GM18511 (cell line): ENCODE results near the gene RD3L.
"Not testable (repeated sequence)": the region's sequence is repeated elsewhere in the genome, so short reads cannot be mapped to it uniquely, and the experiment has no call there.

ENCODE experiments used
- ATAC-seq: cut with Tn5 transposase; IDR thresholded peaks from one replicate; pipeline ENCODE4 v1.9.1; 2021; ENCODE audit warnings: mild to moderate bottlenecking, moderate library complexity; ENCODE audit not compliant: unreplicated experiment

Gene RD3L

DNA sequence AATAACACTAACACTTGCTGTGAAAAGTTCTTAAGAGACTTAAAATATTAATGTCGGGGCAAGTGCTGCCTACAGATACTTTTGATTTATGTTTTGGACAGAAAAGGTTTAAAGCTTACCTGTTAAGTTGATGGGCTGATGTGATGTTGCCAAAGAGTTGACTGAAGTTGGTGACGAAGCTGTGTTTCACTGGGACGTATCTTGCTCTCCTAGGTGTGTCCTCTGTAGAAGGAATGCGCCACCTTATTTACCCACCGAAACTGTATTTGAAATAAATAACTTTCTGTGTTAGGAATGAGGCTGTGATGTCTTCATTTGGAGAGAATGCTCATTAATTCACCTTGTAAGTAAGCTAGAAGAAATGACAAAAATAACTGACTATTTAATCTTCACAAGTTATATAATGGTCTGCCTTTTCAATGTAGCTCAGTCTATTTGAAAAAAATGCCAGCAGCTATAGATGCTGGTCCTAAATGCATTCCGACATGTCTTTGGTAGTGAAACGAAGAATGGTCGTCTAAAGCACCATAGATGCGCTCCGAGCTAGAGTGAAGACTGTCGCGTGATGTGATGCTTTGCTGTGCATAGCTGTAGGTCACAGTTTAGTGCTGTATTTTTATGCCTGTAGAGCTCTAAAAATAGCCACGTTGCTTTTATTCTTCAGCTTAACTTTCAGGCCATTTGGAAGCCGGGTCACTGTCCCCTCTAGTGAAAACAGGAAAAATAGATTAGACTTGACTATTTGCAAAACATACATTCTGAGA, at the start of gene RD3L:
RD3L (minus strand) TSS at position 557 of the 764 bp plus-strand sequence. CDS start 834 bp downstream, outside the sequence.
- no peak for ATAC-seq

DNA sequence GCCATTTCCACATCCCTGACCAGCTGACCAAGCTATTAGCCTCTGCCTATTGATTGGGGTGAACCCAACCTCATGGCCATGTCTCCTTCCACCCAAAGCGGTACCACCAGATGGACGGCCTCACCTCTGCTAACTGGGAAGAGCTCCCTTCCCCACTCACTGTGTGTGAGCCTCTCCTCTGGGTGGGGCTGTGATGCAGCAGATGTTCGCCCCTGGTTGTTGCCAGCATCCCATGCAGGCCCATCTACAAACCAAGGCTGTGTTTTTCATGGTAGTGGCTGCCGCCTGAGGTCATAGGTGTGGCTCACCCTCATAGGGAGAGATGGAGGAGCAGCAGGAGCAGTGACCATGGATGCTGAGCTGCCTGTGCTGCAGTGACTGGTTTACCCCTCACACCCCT, 47.6 kb upstream of the RD3L start:
- ATAC-seq = no peak

DNA sequence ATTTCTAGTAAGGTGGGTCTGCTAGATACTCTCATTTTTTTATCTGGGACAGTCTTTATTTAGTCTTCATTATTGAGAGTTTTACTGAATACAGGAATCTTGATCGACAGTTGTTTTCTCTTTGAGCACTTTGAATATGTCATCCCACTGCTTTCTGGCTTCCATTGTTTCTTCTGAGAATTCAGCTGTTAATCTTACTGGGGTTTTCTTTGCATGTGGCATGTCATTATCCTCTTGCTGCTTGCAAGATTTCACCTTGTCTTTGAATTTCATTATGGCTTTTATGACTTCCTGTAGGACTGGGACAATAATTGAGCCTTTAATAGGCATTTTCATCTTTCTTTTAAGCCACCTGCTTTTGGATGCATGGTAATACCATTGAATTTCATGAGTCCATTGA, 46.7 kb upstream of the RD3L start:
- ATAC-seq = no peak

DNA sequence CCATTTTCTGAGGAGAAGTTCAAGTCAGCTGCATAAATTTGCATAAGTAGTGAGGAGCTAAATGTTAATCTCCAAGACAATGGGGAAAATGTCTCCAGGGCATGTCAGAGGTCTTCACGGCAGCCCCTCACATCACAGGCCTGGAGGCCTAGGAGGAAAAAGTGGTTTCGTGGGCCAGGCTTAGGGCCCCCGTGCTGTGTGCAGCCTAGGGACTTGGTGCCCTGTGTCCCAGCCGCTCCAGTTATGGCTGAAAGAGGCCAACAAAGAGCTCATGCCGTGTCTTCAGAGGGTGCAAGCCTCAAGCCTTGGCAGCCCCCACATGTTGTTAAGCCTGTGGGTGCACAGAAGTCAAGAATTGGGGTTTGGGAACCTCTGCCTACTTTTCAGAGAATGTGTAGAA, 41.9 kb upstream of the RD3L start:
- ATAC-seq = no peak

DNA sequence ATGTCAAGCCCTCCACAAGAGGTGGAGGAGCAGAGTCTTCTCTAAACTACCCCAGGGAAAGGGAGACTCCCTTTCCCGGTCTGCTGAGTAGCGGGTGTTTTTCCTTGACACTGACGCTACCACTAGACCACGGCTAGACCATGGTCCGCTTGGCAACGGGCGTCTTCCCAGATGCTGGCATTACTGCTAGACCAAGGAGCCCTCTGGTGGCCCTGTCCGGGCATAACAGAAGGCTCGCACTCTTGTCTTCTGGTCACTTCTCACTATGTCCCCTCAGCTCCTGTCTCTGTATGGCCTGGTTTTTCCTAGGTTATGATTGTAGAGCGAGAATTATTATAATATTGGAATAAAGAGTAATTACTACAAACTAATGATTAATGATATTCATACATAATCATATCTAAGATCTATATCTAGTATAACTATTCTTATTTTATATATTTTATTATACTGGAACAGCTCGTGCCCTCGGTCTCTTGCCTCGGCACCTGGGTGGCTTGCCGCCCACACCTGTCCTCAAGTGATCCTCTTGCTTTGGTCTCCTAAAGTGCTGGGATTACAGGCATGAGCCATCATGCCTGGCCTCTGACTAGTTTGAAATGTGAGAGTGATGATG, 38.4 kb upstream of the RD3L start:
- ATAC-seq = not testable (repeated sequence)

DNA sequence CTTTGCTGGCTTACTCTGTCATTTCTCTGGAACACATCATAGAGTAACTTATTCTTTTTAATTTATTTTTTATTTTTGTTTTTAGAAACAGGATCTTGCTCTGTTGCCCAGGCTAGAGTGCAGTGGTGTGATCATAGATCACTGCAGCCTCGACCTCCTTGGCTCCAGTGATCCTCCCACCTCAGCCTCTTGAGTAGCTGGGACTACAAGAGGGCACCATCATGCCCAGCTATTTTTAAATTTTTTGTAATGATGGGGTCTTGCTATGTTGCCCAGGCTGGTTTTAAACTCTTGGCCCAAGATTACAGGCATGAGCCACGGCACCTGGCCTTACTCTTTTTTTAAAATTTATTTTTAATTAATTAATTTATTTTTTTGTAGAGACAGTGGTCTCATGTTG, 32.2 kb upstream of the RD3L start:
- no peak for ATAC-seq

DNA sequence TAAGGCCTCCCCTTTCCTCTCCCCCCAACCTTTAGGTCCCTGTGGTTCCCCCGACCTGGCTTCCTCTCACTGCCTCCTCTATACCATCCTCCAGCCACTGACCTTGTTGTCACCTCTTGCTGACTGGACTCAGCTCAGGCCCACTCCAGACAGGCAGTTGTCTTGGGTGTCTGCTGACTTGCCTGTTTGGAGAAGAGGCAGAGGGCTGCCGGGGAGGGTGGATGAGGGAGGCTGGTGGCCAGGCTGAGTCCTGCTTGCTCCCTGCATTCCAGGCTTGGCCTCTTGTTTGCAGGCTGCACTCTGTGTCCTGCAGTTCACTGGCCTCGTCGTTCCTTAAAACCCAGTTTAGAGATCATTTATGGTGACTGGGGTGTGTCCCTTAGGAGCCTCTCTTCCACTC, 31.0 kb upstream of the RD3L start:
- ATAC-seq = no peak

DNA sequence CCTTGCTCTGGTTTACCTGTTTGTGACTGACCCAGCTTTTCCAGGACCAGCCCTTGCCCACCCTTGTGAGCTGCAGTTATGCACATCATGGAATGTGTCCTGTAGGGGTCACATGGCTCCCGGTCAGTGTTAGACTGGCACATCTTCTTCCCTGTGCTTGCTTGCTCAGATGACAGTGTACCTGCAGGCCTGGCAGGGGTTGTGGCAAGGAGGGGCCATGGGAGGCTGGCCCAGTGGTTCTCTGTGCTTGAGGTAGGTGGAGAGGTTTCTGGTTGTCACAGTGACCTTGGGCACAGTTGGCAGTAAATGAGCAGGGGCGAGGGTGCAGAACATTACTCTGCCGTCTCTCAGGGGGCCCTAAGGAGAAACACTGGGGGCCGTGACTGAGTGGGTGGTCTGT, 27.6 kb upstream of the RD3L start:
- no peak for ATAC-seq

DNA sequence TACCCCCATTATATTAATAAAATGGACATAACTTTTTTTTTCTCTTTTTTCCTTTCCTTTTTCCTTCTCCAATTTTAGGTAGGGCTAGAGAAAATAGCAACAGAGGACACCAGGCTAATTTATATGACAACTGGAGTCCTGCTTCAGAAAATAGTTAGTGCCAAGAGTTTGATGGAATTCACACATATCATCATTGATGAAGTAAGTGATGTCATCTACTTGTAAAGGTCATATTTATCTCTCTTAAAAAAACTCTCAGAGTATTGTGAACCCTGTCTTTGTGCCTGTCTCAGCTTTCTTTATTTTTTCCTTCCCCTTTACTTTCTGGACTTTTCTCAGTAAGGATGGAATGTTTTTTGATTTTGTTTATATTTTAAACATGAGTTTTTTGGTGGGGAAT, 24.3 kb upstream of the RD3L start:
- no peak for ATAC-seq

DNA sequence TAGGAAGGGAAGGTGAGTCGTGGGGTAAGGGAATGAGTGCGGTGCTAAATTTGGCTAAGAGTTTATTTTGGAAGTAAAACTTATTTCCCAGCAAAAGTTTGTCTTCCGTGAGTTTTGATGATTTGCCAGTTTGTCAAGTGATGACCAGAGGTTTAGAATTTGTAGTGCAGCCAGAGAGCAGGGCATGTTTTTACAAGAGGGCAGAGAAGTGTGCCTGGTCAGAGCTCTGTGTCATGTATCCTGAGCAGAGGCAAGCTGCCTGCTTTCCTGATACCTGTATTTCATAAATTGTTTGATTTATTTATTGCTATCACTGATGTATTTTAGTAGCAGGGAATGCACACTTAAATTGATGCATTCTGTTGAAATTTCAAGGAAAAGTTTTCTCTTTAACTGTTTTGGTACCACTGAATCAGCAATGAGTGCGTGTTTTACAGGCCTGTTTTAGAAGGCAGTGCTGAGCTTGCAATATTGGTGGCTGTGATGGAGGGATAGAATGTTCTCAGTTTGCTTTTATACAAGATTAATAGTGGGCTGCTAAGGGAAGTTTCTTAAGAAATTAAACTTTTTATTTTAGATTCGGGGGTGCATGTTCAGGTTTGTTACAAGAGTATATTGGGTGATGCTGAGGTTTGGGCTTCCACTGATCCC, 19.7 kb upstream of the RD3L start:
- ATAC-seq = no peak

DNA sequence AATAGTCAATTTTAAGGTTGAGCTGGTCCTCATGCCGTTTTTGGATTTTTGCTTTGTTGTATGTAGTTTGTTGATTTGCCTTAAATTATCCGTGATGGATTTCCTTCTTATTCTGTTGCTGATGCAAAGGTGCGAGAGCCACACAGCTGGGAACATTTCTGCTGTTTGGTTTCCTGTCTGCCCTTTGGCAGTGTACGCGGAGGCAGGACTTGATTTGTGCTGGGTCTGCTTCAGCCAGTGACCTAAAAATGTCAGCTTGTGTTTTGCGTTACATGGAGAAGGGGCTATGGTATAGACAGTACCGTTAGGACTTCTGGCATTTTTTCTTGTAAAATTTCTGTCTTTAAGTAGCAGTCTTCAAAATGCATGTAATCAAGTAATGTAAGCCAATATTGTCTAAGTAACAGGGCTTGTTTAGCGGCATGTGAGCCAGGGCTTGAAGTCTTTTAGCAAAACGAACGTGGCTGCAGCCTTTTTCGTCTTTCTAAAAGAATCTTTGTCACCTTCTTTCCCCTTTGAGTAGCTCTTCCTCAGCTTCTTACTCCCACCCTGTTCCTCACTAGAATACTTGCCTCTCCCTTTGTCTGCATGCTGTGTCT, 18.2 kb upstream of the RD3L start:
- ATAC-seq = no peak

DNA sequence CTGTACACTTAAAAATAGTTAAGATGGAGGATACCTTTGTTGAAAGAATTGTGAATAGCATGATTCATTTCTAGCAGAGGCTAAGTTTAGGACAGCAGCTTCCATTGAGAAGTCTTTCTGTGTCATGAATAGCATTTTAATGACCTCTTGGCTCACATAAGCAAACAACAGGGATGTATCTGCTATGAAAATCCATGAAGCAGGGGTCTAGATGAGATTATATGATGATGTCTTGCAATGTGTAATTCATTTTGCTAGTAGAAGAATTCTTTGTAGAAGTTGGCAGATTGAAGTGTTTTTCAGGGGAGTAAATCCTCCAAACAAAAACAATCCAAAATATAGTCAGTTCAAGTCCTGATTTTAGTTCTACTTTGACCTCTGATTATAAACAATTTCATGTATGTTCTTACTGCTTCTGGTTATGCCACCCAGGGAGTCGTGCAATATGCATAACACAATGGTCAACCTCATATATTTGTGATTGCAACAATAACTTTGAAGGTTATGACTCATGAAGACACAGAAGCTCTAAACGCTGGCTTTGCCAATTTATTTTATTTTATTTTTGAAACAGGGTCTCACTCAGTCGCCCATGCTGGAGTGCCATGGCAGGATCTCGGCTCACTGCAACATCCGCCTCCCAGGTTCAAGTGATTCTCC, 6.9 kb upstream of the RD3L start:
- no peak for ATAC-seq

DNA sequence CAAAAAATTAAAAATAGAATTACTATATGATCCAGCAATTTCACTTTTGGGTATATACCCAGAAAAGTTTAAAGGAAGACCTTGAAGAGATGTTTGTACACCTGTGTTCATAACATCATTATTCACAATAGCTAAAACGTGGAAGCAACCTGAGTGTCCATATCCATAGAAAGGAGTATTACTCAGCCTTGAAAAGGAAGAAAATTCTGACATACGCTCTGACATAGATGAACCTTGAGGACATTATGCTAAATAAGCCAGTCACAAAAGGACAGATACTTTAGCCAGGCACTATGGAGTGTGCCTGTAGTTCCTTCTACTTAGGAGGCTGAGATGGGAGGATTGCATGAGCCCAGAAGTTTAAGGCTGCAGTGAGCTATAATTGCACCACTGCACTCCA, 6.1 kb upstream of the RD3L start:
- no peak for ATAC-seq

DNA sequence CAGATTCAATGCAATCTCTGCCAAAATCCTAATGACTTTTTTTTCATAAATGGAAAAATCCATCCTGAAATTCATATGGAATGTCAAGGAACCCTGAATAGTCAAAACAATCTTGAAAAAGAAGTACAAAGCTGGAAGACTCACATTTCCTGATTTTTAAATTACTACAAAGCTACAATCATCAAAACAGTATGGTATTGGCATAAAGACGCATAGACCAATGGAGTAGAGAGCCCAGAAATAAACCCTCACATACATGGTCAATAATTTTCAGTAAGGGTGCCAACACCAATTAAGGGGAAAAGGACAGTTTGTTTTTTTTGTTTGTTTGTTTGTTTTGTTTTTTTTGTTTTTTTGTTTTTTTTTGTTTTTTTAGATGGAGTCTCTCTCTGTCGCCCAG, 4.6 kb upstream of the RD3L start:
- no peak for ATAC-seq

DNA sequence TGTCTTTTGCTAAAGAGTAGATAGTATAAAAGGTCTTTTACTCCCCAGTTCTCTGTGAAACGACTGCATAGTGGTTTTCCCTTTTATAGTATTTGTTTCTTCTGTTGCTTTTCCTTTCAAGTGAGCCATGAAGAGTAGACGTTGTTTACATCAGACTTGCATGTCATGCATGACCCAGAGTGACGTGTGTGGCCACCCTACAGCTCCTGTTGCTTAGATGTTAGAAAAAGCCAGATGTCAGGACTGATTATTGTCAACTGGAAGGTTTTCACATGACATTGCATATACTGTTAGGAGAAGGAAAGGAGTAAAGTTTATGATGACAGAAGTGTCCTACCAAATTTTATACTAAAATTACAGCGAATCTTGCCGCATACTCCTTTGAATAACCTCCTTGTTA, 1.3 kb upstream of the RD3L start:
- ATAC-seq = no peak

DNA sequence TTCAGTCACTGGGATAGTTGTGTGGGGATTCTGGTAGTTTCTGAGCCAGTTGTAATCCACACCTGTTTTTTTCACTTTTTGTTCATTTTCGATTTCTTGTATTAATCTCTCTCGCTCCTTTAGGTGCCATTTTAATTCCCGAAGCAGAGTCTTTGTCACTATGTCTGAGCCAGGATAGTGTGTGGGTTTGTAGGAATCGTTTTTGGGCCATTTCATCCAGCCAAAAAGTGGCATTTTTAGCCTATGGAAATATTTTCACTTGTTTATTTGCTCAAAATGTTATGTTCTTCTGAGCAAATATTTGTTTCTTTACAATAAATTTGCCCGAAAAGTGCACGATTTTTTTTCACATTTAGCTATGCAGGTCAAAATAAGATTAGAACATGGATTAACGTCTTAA, 867 bp downstream of the RD3L start:
- no peak for ATAC-seq

DNA sequence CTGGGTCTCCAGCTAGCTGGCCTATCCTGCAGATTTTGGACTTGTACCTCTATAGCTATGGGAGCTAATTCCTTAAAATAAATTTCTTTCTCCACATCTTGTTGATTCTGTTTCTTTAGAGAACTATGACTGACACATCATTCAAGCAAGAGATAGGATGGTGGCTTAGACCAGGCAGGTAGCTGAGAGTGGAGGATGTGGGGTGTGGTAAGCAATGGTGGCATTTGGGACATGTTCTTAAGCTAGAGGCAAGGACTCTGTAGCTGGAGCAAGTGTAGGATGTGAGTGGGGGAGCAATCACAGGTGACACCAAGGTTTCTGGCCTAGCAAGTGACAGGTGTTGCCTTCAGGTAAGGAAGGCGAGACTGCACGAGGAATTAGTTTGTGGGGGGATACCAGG, 7.2 kb downstream of the RD3L start:
- ATAC-seq = no peak

DNA sequence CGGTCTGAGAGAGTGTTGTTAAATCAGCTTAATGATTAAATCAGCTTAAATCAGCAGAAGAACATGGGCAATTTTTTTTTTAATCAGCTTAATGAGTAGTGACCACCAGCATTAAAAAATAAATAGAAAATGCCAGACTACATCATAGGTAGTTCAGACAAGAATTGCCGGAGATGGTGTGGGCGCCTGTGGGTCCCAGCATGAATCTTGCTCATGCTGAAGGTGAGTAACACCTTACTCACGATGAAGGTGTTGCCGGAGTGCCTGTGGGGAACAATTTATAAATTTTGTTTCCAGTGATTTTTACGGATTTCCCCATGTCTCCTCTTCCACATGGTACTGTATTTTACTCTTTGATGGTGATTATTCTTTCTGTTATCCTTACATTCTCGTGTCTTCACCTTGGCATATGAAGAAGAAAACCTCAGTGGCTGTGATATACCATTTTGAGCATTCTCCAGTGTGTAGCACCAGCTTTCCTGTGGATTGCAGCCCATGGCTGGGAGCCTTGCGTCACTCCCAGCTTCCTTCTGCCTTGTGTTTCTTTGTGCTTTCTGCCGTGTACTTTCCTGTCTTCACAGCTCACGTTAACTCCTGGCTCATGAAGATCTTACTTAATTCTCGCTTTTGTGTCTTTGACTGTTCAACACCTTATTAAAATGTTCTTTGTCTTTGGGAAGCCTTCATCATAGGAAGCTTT, 9.4 kb downstream of the RD3L start:
- ATAC-seq = no peak

DNA sequence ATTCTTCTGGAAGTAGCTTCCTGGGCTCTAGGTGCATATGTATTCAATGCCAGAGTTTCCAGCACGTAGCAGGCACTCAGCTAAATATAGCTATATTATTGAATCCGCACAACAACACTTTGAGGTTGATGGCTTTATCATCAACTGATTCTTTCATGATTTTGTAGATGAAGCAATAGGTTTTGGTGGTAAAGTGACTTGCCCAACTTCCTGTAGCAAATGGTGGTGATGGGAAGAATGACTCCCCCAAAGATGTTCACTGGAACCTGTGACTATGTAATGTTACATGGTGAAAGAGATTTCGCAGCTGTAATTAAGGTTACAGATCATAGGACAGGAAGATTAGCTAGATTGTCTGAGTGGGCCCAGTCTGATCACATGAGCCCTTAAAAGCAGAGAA, 10.9 kb downstream of the RD3L start:
- ATAC-seq = no peak

DNA sequence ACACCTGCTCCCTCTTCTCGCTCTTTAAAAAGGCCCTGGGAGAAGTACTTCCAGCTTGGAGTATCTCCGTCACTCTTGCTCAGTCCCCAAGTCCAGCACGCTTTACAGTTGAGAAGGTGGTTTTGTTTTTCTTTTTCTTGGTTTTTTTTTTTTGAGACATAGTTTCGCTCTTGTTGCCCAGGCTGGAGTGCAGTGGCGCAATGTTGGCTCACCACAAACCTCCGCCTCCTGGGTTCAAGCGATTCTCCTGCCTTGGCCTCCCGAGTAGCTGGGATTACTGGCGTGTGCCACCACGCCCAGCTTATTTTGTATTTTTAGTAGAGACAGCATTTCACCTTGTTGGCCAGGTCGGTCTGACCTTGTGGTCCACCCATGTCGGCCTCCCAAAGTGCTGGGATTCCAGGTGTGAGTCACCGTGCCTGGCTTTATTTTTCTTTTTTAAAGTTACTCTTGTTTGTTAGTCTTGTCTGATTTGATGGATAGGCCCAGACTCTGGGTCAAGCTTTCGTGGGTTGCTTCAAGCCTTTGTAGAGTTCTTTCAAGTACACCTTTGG, 12.2 kb downstream of the RD3L start:
- ATAC-seq = no peak
